Psoas muscle (tissue), 8 donors: Measurements from ENCODE around the gene RPL27A. TPM values are rescaled to one million over a fixed set of nuclear protein-coding genes. Genes with fewer than 3 reads are reported as not detected.
A peak's percentile ranks its signal among the peaks of the same experiment; 100 is the strongest.

Experiments
- ATAC-seq, 4 donors: fragments of 200-7000 bp; cut with Tn5 transposase; one replicate each; pipeline ENCODE4 v1.9.1; 2020; ENCODE audit warnings: moderate library complexity in 3 of 4, mild to moderate bottlenecking in 2 of 4
- DNase-seq, 2 donors: peaks; one replicate each; pipeline ENCODE4 v3.0.0-alpha.2; 2020
- H3K27ac ChIP-seq: fragments of 200-600 bp; one replicate; pipeline ENCODE4 v1.8.0; 2022
- H3K27me3 ChIP-seq, 3 donors: fragments of 200-600 bp in 1 of 3; one replicate each; pipeline versions ENCODE4 v1.6.1 to v1.8.0; 2013 to 2022; ENCODE audit warnings: low read length in 2 of 3, mild to moderate bottlenecking in 2 of 3, moderate library complexity in 1 of 3; ENCODE audit not compliant: insufficient read depth in 3 of 3
- H3K36me3 ChIP-seq, 2 donors: fragments of 200-600 bp in 1 of 2; one replicate each; pipeline versions ENCODE4 v1.6.1 to v1.8.0; 2013 to 2022; ENCODE audit warnings: low read depth in 1 of 2, mild to moderate bottlenecking in 1 of 2, moderate library complexity in 1 of 2; ENCODE audit not compliant: insufficient read depth in 1 of 2
- H3K4me1 ChIP-seq: fragments of 200-600 bp; one replicate; pipeline ENCODE4 v1.8.0; 2022
- H3K4me3 ChIP-seq: fragments of 200-600 bp; one replicate; pipeline ENCODE4 v1.8.0; 2022; ENCODE audit warnings: mild to moderate bottlenecking
- H3K9me3 ChIP-seq: fragments of 200-600 bp; one replicate; pipeline ENCODE4 v1.8.0; 2022
- WGBS, 3 donors: extraction: QIAGEN DNeasy Blood & Tissue Kit; methylation state at CpG; one replicate each; pipeline versions ENCODE4 v1.1.6 to v1.1.7; 2013; 5-methylcytosine and 5-hydroxymethylcytosine counted together
- intact Hi-C, 2 donors: fragments of 100-400 bp; cut with DNase I; formaldehyde crosslinking; loops; one replicate each; pipeline versions ENCODE4 v1.11.0 to v1.14.2; 2022
- polyA plus RNA-seq, 3 donors: library from polyadenylated mRNA; stranded (reverse); fragments of 200-250 nt; gene quantifications; one replicate each; pipeline ENCODE4 v1.2.3, GENCODE V29; 2013
- total RNA-seq, 4 donors: library from RNA; stranded (reverse); fragmentation: NEBNext Ultra II Directional in 2 of 4; extraction: Animal tissue kit (Norgen Biotek cat#: 25700) in 2 of 4; gene quantifications; one replicate each; pipeline versions ENCODE4 v1.2.1 to v1.2.4, GENCODE V29; 2021 to 2023
- TF ChIP-seq, protein P1 (sequence below): fragments of 200-600 bp; IDR thresholded peaks from one replicate; pipeline ENCODE4 v1.8.0; 2022; ENCODE audit warnings: antibody characterized with exemption
- donor health status: healthy with polysubstance abuse.
- donor health status: DM: no; HTN: no; CAD: no; lungs with moderate emphysema.
- donor health status: Bipolar disorder and iron deficiency.
- donor health status: healthy.
- donor health status: DM: yes; HTN: yes; CAD: no.
- donor health status: DM: no; HTN: no; CAD: no.
- donor health status: DM: no; HTN: no; CAD: no.
- donor health status: DM: yes; HTN: yes; CAD: no.

The RPL27A gene
- total and polyA plus RNA-seq, 7 donors, result 308 to 2,060 (median 673) TPM

DNA sequence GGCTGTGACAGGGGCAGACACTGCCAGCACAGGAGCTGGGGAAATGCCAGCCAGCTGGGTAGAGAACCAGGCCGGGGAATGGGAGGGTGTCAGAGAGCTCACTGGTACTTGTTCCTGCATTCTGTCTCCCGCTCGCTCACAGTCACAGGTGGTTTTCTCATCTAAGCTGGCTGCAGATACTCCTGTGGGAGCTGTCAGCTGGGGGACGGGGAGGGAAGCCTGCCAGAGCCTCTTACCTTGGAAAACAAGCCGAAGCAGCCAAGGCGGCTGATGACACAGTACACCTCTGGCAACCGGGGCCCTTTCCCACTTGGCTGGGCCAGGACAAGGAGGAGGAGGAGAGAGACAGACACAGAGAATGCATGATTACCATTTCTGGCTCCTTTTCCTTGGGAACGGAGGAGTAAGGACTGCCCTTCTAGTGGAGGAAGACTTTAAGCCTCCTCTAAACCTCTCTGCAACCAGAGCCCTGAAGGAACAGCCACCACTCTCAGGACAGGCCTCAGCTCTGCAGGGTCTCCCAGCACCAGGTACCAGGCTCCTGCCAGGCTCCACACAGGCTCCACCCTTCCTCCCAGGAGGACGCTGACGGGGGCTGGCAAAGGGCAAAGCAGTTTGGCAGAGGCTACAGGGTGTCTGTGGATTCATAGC is 25.1 kb downstream of the RPL27A start:
- H3K36me3 ChIP-seq, result peaks cover 0 to 44% of the 10 kb centered on the region in 2 donors
- peaks cover 28% of the 10 kb centered on the region for H3K4me1 ChIP-seq
- intact Hi-C loops, result no loop called here

GRCh38 chr11:8709002-8709672 is 26.5 kb downstream of the RPL27A start:
- no peaks in the 10 kb centered on the region for H3K27me3 ChIP-seq
- peaks cover 0 to 32% of the 10 kb centered on the region in 2 donors for H3K36me3 ChIP-seq
- intact Hi-C loops, result no loop called here
- peak overlapping the region; percentile 72 for H3K27ac ChIP-seq
- TF ChIP-seq, protein P1, sequence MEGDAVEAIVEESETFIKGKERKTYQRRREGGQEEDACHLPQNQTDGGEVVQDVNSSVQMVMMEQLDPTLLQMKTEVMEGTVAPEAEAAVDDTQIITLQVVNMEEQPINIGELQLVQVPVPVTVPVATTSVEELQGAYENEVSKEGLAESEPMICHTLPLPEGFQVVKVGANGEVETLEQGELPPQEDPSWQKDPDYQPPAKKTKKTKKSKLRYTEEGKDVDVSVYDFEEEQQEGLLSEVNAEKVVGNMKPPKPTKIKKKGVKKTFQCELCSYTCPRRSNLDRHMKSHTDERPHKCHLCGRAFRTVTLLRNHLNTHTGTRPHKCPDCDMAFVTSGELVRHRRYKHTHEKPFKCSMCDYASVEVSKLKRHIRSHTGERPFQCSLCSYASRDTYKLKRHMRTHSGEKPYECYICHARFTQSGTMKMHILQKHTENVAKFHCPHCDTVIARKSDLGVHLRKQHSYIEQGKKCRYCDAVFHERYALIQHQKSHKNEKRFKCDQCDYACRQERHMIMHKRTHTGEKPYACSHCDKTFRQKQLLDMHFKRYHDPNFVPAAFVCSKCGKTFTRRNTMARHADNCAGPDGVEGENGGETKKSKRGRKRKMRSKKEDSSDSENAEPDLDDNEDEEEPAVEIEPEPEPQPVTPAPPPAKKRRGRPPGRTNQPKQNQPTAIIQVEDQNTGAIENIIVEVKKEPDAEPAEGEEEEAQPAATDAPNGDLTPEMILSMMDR, result no peak
- ATAC-seq, result peak; percentile 54 to 63 (median 59)
- H3K4me3 ChIP-seq, result no peak overlapping the region
- 28 to 33% (median 32%) methylated on average over 12 of the region's 12 CpGs for WGBS, 3 donors
- DNase-seq, result peak; percentile 89 to 95
- H3K4me1 ChIP-seq, result peaks cover 29% of the 10 kb centered on the region
- no peaks in the 10 kb centered on the region for H3K9me3 ChIP-seq

More for the DNA sequence above, 25.1 kb downstream of the RPL27A start:
- ATAC-seq (peak; percentile 61 to 83 (median 76)), DNase-seq (peak; percentile 81 to 89)
- Histone ChIP-seq H3K4me3 (no peak overlapping the region), H3K27me3 (no peaks in the 10 kb centered on the region), H3K9me3 (no peaks in the 10 kb centered on the region), H3K27ac (peak overlapping the region; percentile 72)
- WGBS, 3 donors, result 9 to 12% (median 10%) methylated on average over 10 of the region's 10 CpGs
- TF ChIP-seq, protein P1, result no peak

- Histone ChIP-seq H3K27ac (peak overlapping the region; percentile 72), H3K27me3 (no peaks in the 10 kb centered on the region), H3K36me3 (peaks cover 0 to 32% of the 10 kb centered on the region in 2 donors), H3K4me1 (peaks cover 34% of the 10 kb centered on the region), H3K4me3 (no peak overlapping the region), H3K9me3 (no peaks in the 10 kb centered on the region)
- ATAC-seq (no peak), DNase-seq (no peak)
- TF ChIP-seq, protein P1, result no peak
- intact Hi-C loops, result loop anchor here in 1 of 2 donors (10.0 kb wide), 1 partner anchor 95 kb away; no protein-coding TSS in a partner anchor
- WGBS, 3 donors, result 84 to 91% (median 91%) methylated on average over 4 of the region's 4 CpGs
Measured at GRCh38 chr11:8709777-8710176, 27.2 kb downstream of the RPL27A start.

GRCh38 chr11:8711895-8712442 is 29.4 kb downstream of the RPL27A start:
- Histone ChIP-seq H3K36me3 (peaks cover 0 to 21% of the 10 kb centered on the region in 2 donors), H3K4me1 (peaks cover 56% of the 10 kb centered on the region), H3K4me3 (no peak overlapping the region), H3K27ac (no peak overlapping the region), H3K9me3 (no peaks in the 10 kb centered on the region), H3K27me3 (no peaks in the 10 kb centered on the region)
- intact Hi-C loops, result loop anchor here in 1 of 2 donors (10.0 kb wide), 1 partner anchor 93 kb away; no protein-coding TSS in a partner anchor
- TF ChIP-seq, protein P1, result no peak
- 75 to 88% (median 80%) methylated on average over 5 of the region's 5 CpGs for WGBS, 3 donors
- no peak for DNase-seq
- ATAC-seq, result no peak
